Gastroesophageal sphincter (tissue), 4 donors: ENCODE data around the gene ZBTB32. TPM values are rescaled to one million over a fixed set of nuclear protein-coding genes. Genes with fewer than 3 reads are reported as not detected.
A peak's percentile ranks its signal among the peaks of the same experiment; 100 is the strongest.

Source experiments
- ATAC-seq: fragments of 150-250 bp; one replicate; pipeline ENCODE4 v1.9.1; 2016; ENCODE audit warnings: mild to moderate bottlenecking, moderate library complexity
- H3K27ac ChIP-seq, 4 donors: fragments of 200-600 bp; sonication (generic) in 3 of 4; 1 replicate in 3 of 4; 2 replicates in 1 of 4; pipeline ENCODE4 v1.5.1; 2016 to 2019
- H3K27me3 ChIP-seq: fragments of 200-600 bp; sonication (generic); one replicate; pipeline ENCODE4 v1.5.1; 2019
- H3K36me3 ChIP-seq, 2 donors: fragments of 200-600 bp; sonication (generic); one replicate each; pipeline ENCODE4 v1.5.1; 2019; ENCODE audit warnings: control low read depth in 1 of 2
- H3K4me1 ChIP-seq, 3 donors: fragments of 200-600 bp; sonication (generic); 1 replicate in 2 of 3; 2 replicates in 1 of 3; pipeline ENCODE4 v1.5.1; 2016 to 2019; ENCODE audit warnings: control low read depth in 2 of 3
- H3K4me3 ChIP-seq, 2 donors: fragments of 200-600 bp; sonication (generic); one replicate each; pipeline ENCODE4 v1.5.1; 2019; ENCODE audit warnings: mild to moderate bottlenecking in 1 of 2, moderate library complexity in 1 of 2
- H3K9me3 ChIP-seq, 3 donors: fragments of 200-600 bp; sonication (generic); one replicate each; pipeline ENCODE4 v1.5.1; 2017 to 2019; ENCODE audit warnings: control low read depth in 2 of 3
- CTCF ChIP-seq, 4 experiments: fragments of 200-600 bp in 2 of 4; fragments of 450-650 bp in 2 of 4; sonication (generic) in 1 of 4; IDR thresholded peaks; one replicate each; pipeline ENCODE4 v1.5.1; 2017 to 2019; ENCODE audit warnings: antibody characterized with exemption in 4 of 4, mild to moderate bottlenecking in 2 of 4, moderate library complexity in 2 of 4
- EP300 ChIP-seq: sonication (generic); formaldehyde crosslinking; IDR thresholded peaks from one replicate; pipeline ENCODE4 v1.6.1; 2017; ENCODE audit warnings: antibody characterized with exemption, mild to moderate bottlenecking
- POLR2A ChIP-seq, 2 donors: fragments of 450-650 bp; IDR thresholded peaks; one replicate each; pipeline ENCODE4 v1.6.1; 2017; ENCODE audit warnings: antibody characterized with exemption in 2 of 2, mild to moderate bottlenecking in 2 of 2, moderate library complexity in 1 of 2
- POLR2AphosphoS5 ChIP-seq: sonication (generic); formaldehyde crosslinking; IDR thresholded peaks from one replicate; pipeline ENCODE4 v1.6.1; 2017; ENCODE audit warnings: antibody characterized with exemption
- WGBS, 2 donors: methylation state at CpG; one replicate each; pipeline ENCODE4 v1.1.5; 2018; ENCODE audit warnings: low coverage in 1 of 2; 5-methylcytosine and 5-hydroxymethylcytosine counted together
- total RNA-seq, 4 donors: library from RNA; depleted of rRNA; stranded (reverse); fragments of >200 nt; gene quantifications; one replicate each; pipeline ENCODE4 v1.1.0, GENCODE V29; 2016

The ZBTB32 gene
- total RNA-seq, 4 donors from 2014 or later: 0.31 TPM; not detected in 2

GRCh38 chr19:35714601-35715354 is 10.4 kb downstream of the ZBTB32 start:
- H3K4me3 ChIP-seq: no peak overlapping the region
- TF ChIP-seq POLR2A (IDR thresholded peaks at IDR 0.05): no peak
- TF ChIP-seq CTCF (IDR thresholded peaks at IDR 0.05): no peak
- TF ChIP-seq POLR2AphosphoS5: no peak
- TF ChIP-seq EP300: no peak
- no peak for ATAC-seq
- 73 to 82% methylated on average over 3 of the region's 14 CpGs for WGBS, 2 donors
- peak overlapping the region in 2 of 4 donors; percentile 91 to 98 for H3K27ac ChIP-seq
- no peaks in the 10 kb centered on the region for H3K9me3 ChIP-seq
- H3K4me1 ChIP-seq: peaks cover 0 to 31% (median 19%) of the 10 kb centered on the region in 3 donors
- H3K36me3 ChIP-seq: peaks cover 0 to 3% of the 10 kb centered on the region in 2 donors
- no peaks in the 10 kb centered on the region for H3K27me3 ChIP-seq

GRCh38 chr19:35715355-35715809 is 11.0 kb downstream of the ZBTB32 start:
- 40% methylated on average over 1 of the region's 7 CpGs; no CpG with 5 or more reads in 1 of the 2 donors for WGBS, 2 donors
- Histone ChIP-seq H3K4me1 (peaks cover 0 to 37% (median 19%) of the 10 kb centered on the region in 3 donors), H3K4me3 (peak overlapping the region in 1 of 2 donors; percentile 94), H3K27ac (peak overlapping the region in 3 of 4 donors; percentile 91 to 98 (median 94)), H3K9me3 (no peaks in the 10 kb centered on the region), H3K27me3 (no peaks in the 10 kb centered on the region), H3K36me3 (peaks cover 0 to 9% of the 10 kb centered on the region in 2 donors)
- no peak for TF ChIP-seq CTCF (IDR thresholded peaks at IDR 0.05)
- no peak for TF ChIP-seq POLR2AphosphoS5
- TF ChIP-seq EP300: no peak
- TF ChIP-seq POLR2A (IDR thresholded peaks at IDR 0.05): no peak
- ATAC-seq: no peak

GRCh38 chr19:35715981-35716800 is 11.8 kb downstream of the ZBTB32 start:
- H3K4me1 ChIP-seq: peaks cover 0 to 43% (median 19%) of the 10 kb centered on the region in 3 donors
- H3K9me3 ChIP-seq: no peaks in the 10 kb centered on the region
- H3K27me3 ChIP-seq: no peaks in the 10 kb centered on the region
- WGBS, 2 donors: 0 to 5% methylated on average over 12 to 34 of the region's 52 CpGs
- ATAC-seq: peak; percentile 23
- peak overlapping the region; percentile 35 to 98 (median 92) for H3K27ac ChIP-seq
- H3K4me3 ChIP-seq: peak overlapping the region; percentile 57 to 94
- no peak for TF ChIP-seq EP300
- no peak for TF ChIP-seq POLR2AphosphoS5
- TF ChIP-seq POLR2A (IDR thresholded peaks at IDR 0.05): no peak
- TF ChIP-seq CTCF (IDR thresholded peaks at IDR 0.05): no peak
- peaks cover 0 to 17% of the 10 kb centered on the region in 2 donors for H3K36me3 ChIP-seq

GRCh38 chr19:35716801-35717664 is 12.7 kb downstream of the ZBTB32 start:
- peak overlapping the region; percentile 41 to 98 (median 92) for H3K27ac ChIP-seq
- H3K27me3 ChIP-seq: no peaks in the 10 kb centered on the region
- TF ChIP-seq POLR2A (IDR thresholded peaks at IDR 0.05) (no peak), CTCF (IDR thresholded peaks at IDR 0.05) (peak in 3 of 4 experiments; percentile 87 to 92 (median 88)), POLR2AphosphoS5 (peak; percentile 24), EP300 (no peak)
- no peaks in the 10 kb centered on the region for H3K9me3 ChIP-seq
- H3K4me1 ChIP-seq: peaks cover 0 to 52% (median 19%) of the 10 kb centered on the region in 3 donors
- ATAC-seq: peak; percentile 94
- peaks cover 0 to 26% of the 10 kb centered on the region in 2 donors for H3K36me3 ChIP-seq
- H3K4me3 ChIP-seq: peak overlapping the region; percentile 57 to 94
- WGBS, 2 donors: no CpG with 5 or more reads among the region's 77 CpGs
